ENCODE results near the gene KCNH4. TPM values are rescaled to one million over a fixed set of nuclear protein-coding genes. Genes with fewer than 3 reads are reported as not detected.
"Not testable (repeated sequence)": the region's sequence is repeated elsewhere in the genome, so short reads cannot be mapped to it uniquely, and the experiment has no call there.

KCNH4 gene
- total RNA-seq, result 0.05 and 0.70 TPM in 2 replicates

- DNase-seq (ENCODE audit: extremely low read depth, low read depth, low spot score), result no peak
Measured at GRCh38 chr17:42180922-42181850, at the start of gene KCNH4. Gene KCNH4 (minus strand): TSS chr17:42181142. CDS start chr17:42180945, 197 bp downstream.

- no peak for DNase-seq (ENCODE audit: extremely low read depth, low read depth, low spot score)
Measured at GRCh38 chr17:42230225-42230624, 49.3 kb upstream of the KCNH4 start.

- DNase-seq (ENCODE audit: extremely low read depth, low read depth, low spot score), result no peak
Measured at GRCh38 chr17:42227849-42228700, 47.1 kb upstream of the KCNH4 start.

GRCh38 chr17:42225646-42226045, 44.7 kb upstream of the KCNH4 start:
- no peak for DNase-seq (ENCODE audit: extremely low read depth, low read depth, low spot score)

GRCh38 chr17:42224651-42225050, 43.7 kb upstream of the KCNH4 start:
- no peak for DNase-seq (ENCODE audit: extremely low read depth, low read depth, low spot score)

DNA sequence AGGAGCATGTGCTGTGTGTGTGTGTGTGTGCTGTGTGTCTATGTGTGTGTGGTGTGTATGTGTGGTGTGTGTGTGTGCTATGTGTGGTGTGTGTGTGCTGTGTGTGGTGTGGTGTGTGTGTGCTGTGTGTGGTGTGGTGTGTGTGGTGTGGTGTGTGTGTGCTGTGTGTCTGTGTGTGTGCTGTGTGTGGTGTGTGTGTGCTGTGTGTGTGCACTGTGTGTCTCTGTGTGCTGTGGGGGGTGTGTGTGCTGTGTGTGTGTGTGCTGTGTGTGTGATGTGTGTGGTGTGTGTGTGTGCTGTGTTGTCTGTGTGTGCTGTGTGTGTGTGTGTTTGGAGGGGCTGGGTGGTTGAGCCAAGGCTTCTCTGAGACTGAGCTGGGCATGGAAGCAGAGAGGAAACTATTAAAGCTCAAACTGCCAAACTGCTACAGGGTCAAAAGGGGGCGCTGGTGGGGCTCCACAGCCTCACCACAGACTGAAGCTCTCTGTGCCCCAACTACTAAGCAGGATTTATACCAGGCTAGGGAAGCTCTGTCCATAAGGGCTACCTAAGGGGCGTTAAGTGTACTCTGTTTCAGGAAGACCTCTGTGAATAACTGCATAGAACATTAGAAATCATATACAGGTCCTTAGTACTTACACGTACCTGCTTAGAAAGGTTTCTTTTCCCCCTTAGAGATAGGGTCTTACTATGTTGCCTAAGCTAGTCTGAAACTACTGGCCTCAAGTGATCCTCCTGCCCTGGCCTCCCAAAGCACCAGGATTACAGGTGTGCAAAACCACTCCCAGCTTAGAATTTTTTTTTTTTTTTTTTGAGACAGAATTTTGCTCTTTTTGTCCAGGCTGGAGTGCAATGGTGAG, 41.2 kb upstream of the KCNH4 start:
- no peak for DNase-seq (ENCODE audit: extremely low read depth, low read depth, low spot score)

- not testable (repeated sequence) for DNase-seq (ENCODE audit: extremely low read depth, low read depth, low spot score)
Measured at GRCh38 chr17:42219280-42219679, 38.3 kb upstream of the KCNH4 start.

- DNase-seq (ENCODE audit: extremely low read depth, low read depth, low spot score), result no peak
Measured at GRCh38 chr17:42214156-42214555, 33.2 kb upstream of the KCNH4 start.

DNA sequence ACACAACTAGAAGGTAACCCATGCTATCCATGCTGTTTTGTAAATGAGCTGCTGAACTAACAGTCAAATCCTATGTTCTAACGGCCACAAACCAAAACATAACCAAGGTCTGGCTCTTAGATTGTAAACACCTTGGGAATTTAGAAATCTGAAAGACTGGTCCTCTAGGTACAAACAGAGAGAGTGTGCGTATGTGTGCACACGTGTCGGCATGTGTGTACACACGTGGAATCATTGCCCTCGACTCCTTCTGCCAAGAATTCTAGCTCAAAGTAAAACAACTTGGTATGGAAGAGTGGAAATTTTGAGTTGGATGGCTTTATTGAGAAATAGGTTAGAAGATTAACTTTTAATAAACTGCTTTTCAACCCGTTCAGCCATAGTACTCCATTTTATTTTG, 31.4 kb upstream of the KCNH4 start:
- DNase-seq (ENCODE audit: extremely low read depth, low read depth, low spot score), result no peak

DNA sequence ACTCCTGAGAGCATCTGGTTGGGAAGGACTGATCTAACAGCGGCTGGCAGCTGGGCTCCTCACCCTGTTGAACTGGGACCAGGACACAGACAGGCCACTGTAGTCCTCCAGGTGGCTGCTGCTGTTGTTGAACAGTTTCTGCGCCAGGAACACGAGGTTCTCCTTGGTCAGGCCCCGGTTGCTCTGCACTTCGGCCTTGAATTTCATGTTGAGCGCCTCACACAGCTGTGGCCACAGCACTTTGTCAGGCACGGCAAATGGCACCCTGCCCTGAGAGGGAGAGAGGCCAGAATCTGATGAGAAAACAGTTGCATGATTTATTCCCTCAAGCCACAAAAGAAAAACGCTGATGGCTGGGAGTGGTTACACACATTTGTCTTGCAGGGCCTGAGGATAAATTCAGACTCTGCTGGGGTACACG, 31.0 kb upstream of the KCNH4 start:
- not testable (repeated sequence) for DNase-seq (ENCODE audit: extremely low read depth, low read depth, low spot score)

GRCh38 chr17:42210046-42210445, 29.1 kb upstream of the KCNH4 start:
- no peak for DNase-seq (ENCODE audit: extremely low read depth, low read depth, low spot score)

DNA sequence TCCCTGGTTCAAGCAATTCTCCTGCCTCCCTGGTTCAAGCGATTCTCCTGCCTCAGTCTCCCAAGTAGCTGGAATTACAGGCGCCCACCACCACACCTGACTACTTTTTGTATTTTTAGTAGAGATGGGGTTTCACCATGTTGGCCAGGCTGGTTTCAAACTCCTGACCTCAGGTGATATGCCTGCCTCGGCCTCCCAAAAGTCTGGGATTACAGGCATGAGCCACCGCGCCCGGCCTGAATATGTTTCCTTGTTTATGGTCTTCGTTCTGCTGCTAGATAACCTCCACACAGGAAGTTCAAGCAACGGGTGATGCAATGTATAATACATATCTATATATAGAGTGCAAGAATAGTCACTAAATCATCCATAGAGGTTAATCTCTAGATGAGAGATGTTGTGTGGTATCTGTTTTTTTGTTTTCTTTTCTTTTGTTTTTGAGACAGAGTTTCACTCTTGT, 25.2 kb upstream of the KCNH4 start:
- DNase-seq (ENCODE audit: extremely low read depth, low read depth, low spot score), result not testable (repeated sequence)

DNA sequence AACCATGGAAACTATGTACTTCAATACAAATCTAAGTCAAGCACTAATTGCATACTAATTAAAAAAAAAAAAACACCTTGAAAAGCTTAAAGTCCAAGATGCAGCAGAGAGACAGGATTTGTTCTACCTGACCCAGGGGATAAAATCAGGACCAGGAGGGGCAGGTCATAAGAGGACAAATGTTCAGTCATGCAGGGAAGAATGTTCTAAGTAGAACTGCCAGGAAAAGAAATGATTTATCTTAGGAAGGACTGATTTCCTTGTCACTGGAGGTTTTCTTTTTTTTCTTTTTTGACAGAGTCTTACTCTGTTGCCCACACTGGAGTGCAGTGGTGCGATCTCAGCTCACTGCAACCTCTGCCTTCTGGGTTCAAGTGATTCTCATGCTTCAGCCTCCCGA, 22.4 kb upstream of the KCNH4 start:
- no peak for DNase-seq (ENCODE audit: extremely low read depth, low read depth, low spot score)

DNA sequence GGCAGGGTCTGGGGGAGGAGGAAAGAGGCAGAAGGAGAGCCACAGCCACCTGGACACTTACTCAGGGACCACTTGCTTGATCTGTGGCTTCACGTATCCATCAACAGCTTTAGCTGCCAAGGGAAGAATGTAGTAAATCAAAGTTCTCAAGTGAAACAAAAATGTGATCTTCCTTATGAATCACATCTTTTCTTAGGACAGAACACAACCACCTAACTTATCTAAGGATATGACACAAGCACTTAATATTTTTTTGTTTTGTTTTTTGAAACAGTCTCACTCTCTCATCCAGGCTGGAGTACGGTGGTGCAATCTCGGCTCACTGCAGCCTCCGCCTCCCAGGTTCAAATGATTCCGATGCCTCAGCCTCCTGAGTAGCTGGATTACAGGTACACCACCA, 21.8 kb upstream of the KCNH4 start:
- DNase-seq (ENCODE audit: extremely low read depth, low read depth, low spot score), result no peak

DNA sequence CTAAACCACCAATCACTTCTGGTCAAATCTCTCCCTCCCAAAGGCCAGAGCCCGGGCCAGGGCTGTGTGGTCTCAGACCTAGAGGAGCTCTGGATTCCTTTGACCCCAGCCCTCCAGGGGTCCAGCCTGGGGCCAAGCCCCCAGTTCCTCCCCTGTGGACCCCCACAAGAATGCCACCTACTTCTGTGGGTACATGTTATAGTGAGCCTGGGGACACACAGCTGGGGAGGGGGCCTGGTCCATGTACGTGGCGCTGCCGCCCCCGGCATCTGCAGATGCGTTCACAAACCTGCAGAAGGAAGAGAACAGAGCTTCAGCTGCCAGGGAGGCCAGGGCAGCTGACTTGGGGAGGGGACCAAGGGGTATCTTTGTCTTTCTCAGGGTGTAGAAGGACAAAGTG, 21.2 kb upstream of the KCNH4 start:
- no peak for DNase-seq (ENCODE audit: extremely low read depth, low read depth, low spot score)

GRCh38 chr17:42201458-42201772, 20.5 kb upstream of the KCNH4 start:
- DNase-seq (ENCODE audit: extremely low read depth, low read depth, low spot score), result no peak

DNA sequence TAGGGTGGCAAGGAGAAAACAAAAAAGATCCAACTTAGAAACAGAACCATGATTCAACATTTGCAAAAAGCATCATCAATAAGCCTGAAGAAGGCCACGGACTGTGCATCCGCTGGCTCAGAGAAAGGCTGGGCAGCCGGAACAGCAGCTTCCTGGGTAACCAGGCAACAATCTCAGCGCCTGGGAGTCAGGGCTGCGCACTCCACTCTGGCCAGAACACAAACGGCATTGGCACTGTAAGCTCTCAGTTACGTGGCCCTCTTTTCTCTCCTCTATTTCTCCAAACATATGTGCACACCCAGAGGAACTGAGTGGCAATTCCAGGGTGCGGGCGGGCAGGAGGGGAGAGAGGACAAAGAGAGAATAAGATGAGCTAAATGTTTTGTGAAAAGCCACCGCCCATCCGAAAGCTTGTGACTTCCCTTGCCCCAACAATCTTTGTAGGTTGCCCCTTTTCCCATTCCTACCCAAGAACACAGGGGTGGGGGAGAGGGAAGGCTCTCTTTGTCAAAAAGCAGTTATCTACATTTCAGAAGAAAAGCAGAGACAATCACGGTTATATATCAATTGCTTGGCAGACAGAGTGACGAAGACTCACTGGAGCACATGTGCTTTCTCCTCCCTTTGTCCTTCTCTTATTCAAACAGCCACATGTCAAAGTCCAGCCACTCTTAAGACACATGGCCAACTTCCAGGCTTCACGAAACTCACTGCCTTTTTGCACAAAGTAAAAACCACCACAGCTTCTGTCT, 19.9 kb upstream of the KCNH4 start:
- no peak for DNase-seq (ENCODE audit: extremely low read depth, low read depth, low spot score)

DNA sequence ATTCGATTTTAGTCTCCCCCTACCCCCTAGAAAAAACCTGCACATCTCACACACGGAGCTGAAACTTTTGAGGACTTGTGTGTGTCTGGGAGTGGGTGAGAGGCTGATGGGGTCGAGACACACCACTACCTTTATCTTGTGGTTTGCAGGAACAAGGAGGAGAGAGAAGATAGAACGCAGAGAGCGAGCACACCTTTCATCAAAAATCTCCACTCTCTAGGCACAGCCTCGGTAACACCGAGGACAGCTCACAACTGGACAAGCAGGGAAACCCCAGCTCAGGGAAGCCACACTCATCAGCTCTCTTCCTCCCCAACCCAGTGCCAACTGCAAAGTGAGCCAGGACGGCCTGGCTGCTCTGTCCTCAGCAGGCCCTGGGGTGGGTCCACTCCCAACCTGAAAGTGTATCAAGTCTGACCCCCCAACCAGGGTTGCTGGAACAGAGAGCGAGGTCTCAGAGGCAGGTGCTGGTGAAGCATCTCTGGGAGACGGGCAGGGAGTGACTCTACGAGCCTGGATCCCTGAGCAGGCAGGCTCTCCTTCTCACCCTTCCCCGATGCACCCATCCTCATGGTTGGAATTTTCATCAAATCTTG, 18.6 kb upstream of the KCNH4 start:
- DNase-seq (ENCODE audit: extremely low read depth, low read depth, low spot score), result no peak

DNA sequence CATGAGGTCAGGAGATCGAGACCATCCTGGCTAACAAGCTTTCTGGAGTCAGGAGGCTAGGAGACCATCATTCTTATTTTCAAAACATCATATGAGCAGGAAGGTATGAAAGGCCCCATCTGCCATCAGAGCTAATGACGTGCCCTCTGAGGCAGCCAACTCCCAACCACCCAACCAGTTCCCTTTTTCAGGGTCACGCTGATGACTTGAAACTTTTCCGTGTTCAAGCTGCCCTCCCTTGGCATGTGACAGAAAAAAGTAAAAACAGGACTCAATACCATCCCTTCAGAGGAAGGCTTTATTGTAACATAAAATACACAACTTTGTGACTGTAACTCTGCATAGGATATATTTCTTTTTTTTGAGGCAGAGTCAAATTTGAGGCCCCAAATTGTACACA, 18.0 kb upstream of the KCNH4 start:
- DNase-seq (ENCODE audit: extremely low read depth, low read depth, low spot score), result no peak
